SK-N-MC (cell line): ENCODE results near the gene ARSH.
A peak's percentile ranks its signal among the peaks of the same experiment; 100 is the strongest.
"Not testable (repeated sequence)": the region's sequence is repeated elsewhere in the genome, so short reads cannot be mapped to it uniquely, and the experiment has no call there.

Source experiments
- DNase-seq: peaks from one replicate; pipeline ENCODE4 v3.0.0-alpha.2; 2011; ENCODE audit warnings: low read depth, low spot score
- H3K27ac ChIP-seq: fragments of 200-600 bp; sonication (generic); 2 replicates; pipeline ENCODE4 v1.5.1; 2016; ENCODE audit warnings: mixed run types
- H3K36me3 ChIP-seq: fragments of 200-600 bp; sonication (generic); 2 replicates; pipeline ENCODE4 v1.6.1; 2017; ENCODE audit warnings: antibody characterized with exemption, low read length, mixed read lengths; ENCODE audit not compliant: insufficient read depth
- H3K4me3 ChIP-seq: fragments of 200-600 bp; sonication (generic); 2 replicates; pipeline ENCODE4 v1.5.1; 2016
- H3K9ac ChIP-seq: fragments of 200-600 bp; sonication (generic); 2 replicates; pipeline ENCODE4 v1.8.0; 2017; ENCODE audit warnings: mixed run types, mixed read lengths; ENCODE audit not compliant: insufficient read length
- H3K9me3 ChIP-seq: fragments of 200-600 bp; sonication (generic); 2 replicates; pipeline ENCODE4 v1.6.1; 2017; ENCODE audit warnings: low read depth, mild to moderate bottlenecking, antibody characterized with exemption, low read length, moderate library complexity, mixed read lengths
- EZH2 ChIP-seq: fragments of 200-600 bp; sonication (generic); IDR thresholded peaks from one replicate; pipeline ENCODE4 v1.6.1; 2017; ENCODE audit warnings: antibody characterized with exemption
- FOXP2 ChIP-seq: optimal IDR thresholded peaks from 2 replicates; pipeline ENCODE3; 2011; ENCODE audit warnings: mild to moderate bottlenecking, moderate library complexity; ENCODE audit not compliant: insufficient read depth; ENCODE audit errors: extremely low read length, control extremely low read depth
- POLR2AphosphoS5 ChIP-seq: IDR thresholded peaks from 2 replicates; pipeline ENCODE4 v1.6.1; 2012; ENCODE audit warnings: mild to moderate bottlenecking, low read depth, low read length, borderline replicate concordance

The ARSH gene

DNA sequence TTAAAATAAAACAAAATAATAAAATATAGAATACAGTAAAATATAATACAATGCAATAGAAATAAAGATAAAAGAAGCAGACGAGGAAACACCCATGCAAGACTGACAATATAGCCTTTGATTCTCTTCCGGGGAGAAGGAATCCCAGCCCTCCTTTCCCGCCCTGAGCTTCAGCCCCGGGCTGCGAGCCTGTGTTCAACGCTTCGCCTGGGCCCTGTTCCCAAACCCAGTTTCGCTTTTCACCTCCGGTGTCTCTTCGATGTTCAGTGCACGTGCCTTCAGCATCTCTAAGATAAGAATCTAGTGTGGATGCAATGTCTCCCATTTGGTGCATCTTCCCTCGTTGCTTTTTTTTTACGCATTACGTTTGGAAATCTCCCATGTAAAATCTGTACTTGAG is 38.8 kb upstream of the ARSH start:
- TF ChIP-seq FOXP2 (no peak), EZH2 (no peak), POLR2AphosphoS5 (no peak)
- H3K4me3 ChIP-seq = peak overlapping the region; percentile 64
- H3K9me3 ChIP-seq = no peaks in the 10 kb centered on the region
- H3K36me3 ChIP-seq = no peaks in the 10 kb centered on the region
- peak overlapping the region; percentile 34 for H3K9ac ChIP-seq
- DNase-seq = no peak
- H3K27ac ChIP-seq = no peak overlapping the region

DNA sequence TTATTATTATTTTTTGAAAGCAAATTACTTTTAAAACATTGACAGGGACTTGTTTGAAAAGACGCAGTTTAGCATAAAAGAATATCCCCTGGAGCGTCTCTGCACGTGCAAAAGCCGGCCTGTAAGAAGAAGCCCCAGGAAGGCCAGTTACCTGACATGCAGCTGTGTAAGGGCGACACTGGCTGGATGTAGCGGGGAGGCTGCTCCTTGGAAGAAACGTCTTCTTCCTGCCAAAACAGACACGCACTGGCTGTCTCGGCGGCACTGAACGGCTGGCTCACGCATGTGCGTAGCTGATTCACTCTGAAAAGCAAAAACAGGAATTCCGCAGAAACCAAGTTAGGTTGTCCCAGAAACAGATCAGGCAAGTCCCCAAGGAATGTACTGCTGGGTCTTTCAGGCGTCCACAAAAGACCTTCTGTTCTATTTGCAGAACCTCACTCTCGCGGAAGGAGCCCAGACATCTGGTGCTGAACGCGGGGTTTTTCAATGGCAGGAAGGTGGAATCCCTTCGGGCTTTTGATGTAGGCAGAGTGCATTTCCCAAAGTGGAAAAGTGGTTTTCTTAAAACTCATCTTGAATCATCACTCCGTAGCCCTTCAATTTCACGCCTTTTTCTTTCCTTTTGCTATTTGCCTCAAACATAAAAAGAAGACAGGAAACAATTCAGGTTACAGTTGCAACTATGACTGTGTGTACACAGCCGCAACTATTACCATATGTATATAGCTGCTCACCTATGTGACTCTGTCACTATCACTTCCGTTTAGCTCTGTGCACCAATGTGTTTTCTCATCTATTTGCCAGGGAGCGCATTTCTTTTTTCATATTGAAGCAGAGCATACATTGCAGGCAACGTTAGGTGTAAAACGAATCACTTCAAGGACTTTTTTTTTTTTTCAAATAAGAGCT is 38.1 kb upstream of the ARSH start:
- Histone ChIP-seq H3K4me3 (peak overlapping the region; percentile 64), H3K27ac (0 out of 2 replicates have a peak overlapping the region, but pooled peaks have one; percentile 6)
- no peak for DNase-seq

DNA sequence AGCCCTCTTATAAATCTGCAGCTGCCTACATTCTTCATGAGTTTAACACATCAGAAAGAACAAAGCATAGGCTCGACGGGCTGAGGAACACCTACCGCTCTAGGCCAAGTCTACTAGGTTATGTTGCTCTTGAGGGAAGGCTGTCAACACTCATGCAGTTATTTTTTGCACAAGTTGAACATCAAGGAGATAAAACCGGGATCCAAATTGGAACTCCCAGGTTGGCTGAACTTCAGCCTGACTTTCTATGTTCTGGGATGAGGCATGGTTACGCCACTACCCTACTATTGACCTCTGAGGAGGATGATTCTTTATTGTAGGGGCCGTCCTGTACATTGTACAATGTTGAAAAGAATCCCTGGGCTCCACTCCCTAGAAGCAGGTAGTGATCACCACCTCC is 37.3 kb upstream of the ARSH start:
- Histone ChIP-seq H3K36me3 (no peaks in the 10 kb centered on the region), H3K4me3 (no peak overlapping the region), H3K27ac (no peak overlapping the region), H3K9ac (no peak overlapping the region), H3K9me3 (no peaks in the 10 kb centered on the region)
- no peak for TF ChIP-seq EZH2
- TF ChIP-seq FOXP2 = no peak
- no peak for TF ChIP-seq POLR2AphosphoS5
- no peak for DNase-seq

More for the DNA sequence above, 38.1 kb upstream of the ARSH start:
- H3K9ac ChIP-seq = peak overlapping the region; percentile 34
- TF ChIP-seq EZH2 = no peak
- TF ChIP-seq POLR2AphosphoS5 = no peak
- H3K36me3 ChIP-seq = no peaks in the 10 kb centered on the region
- no peaks in the 10 kb centered on the region for H3K9me3 ChIP-seq

DNA sequence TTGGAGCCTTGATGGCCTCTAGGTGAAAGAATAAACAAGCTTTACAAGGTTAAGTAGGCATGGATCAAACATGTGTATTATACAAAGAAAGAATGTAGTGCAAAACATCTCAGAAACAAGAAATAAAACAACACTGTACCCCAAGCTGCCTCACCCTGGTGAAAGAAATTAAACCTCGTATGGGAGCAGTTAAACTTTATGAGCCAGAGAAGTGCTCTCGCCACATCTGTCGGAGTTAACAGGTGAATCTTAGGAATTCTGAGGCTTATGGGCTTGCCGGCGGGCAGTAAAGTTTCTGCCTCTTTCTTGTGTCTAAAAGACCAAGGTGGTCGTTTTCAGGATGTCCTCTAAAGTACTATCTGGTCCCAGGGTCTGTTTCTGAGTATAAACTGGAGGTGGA is 34.0 kb upstream of the ARSH start:
- H3K9me3 ChIP-seq = no peaks in the 10 kb centered on the region
- no peak for DNase-seq
- H3K4me3 ChIP-seq = no peak overlapping the region
- H3K27ac ChIP-seq = no peak overlapping the region
- no peak overlapping the region for H3K9ac ChIP-seq
- H3K36me3 ChIP-seq = no peaks in the 10 kb centered on the region
- TF ChIP-seq EZH2 = no peak
- TF ChIP-seq FOXP2 = no peak
- no peak for TF ChIP-seq POLR2AphosphoS5

DNA sequence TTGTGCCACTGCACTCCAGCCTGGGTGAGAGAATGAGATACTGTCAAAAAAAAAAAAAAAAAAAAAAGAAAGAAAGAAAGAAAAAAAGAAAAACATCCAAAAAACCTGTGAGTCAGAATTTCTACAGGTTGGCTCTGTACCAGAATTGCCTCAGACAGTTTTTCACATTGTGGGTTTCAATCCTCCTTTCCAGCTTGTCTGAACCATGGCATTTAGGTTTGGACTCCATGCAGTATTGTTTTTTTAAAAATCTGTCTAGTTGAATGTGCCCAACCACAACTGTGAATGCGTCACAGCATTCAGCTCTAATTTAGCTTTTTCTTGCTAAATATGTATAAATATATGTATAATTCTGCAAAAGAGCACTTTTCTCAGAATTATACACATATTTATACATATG is 31.4 kb upstream of the ARSH start:
- TF ChIP-seq FOXP2 = no peak
- TF ChIP-seq EZH2 = no peak
- no peak for TF ChIP-seq POLR2AphosphoS5
- Histone ChIP-seq H3K9ac (no peak overlapping the region), H3K9me3 (no peaks in the 10 kb centered on the region), H3K27ac (no peak overlapping the region), H3K36me3 (no peaks in the 10 kb centered on the region), H3K4me3 (no peak overlapping the region)
- DNase-seq = no peak

DNA sequence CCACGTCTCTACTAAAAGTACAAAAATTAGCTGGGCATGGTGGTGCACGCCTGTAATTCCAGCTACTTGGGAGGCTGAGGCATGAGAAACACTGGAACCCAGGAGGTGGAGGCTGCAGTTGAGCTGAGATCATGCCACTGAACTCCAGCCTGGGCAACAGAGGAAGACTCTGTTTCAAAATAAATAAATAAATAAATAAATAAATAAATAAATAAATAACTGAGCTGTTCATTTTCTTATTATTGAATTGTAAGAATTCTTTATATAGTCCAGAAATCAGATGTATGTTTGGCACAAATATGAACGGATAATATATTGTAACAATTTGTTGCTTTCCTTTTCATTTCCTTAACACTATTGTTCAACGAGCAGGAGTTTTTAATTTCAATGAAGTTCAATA is 27.7 kb upstream of the ARSH start:
- DNase-seq, H3K4me3 ChIP-seq, H3K9me3 ChIP-seq, H3K27ac ChIP-seq, H3K36me3 ChIP-seq, H3K9ac ChIP-seq: not testable (repeated sequence)

DNA sequence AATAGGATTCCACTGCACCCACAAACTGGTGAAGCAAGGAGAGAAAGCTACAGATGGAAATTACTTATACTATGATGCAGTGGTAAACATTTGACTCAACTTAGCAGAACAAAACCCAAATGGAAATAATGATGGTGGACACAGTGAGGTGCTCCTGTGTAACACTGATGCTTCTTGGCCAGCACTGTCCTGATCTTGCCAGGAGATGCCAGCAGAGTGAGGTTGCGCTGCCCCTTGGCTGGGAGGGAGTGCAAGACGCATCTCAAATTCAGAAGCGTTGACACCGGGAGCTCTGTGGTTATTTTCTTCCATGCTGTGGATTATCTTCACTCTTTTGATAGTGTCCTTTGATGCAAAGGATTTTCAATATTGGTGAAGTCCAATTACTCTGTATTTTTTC is 22.0 kb upstream of the ARSH start:
- no peak for DNase-seq
- no peaks in the 10 kb centered on the region for H3K36me3 ChIP-seq
- no peak overlapping the region for H3K27ac ChIP-seq
- H3K9me3 ChIP-seq = no peaks in the 10 kb centered on the region
- H3K4me3 ChIP-seq = no peak overlapping the region
- no peak for TF ChIP-seq EZH2
- no peak for TF ChIP-seq POLR2AphosphoS5
- TF ChIP-seq FOXP2 = no peak
- H3K9ac ChIP-seq = no peak overlapping the region

DNA sequence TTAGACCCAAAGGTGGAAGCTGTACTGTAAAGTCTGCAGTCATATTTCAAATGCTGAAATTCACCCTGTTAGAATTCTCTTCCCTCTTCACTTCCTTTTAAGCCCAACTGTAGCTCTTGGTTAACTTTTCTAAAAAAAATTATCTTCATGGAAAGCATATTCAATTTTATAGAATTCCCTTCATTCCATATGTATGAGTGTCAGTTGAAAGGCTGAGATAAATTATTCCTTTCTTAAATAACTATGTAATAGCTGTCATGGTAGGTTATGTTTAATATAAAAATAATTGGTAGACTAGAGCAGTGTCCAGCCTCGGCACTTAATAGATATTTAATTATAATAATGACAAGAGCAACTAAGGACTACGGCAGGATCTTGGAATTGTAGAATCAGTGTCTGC is 16.8 kb upstream of the ARSH start:
- no peak overlapping the region for H3K4me3 ChIP-seq
- no peak overlapping the region for H3K9ac ChIP-seq
- H3K36me3 ChIP-seq = no peaks in the 10 kb centered on the region
- no peak for TF ChIP-seq EZH2
- TF ChIP-seq FOXP2 = no peak
- no peak for TF ChIP-seq POLR2AphosphoS5
- H3K9me3 ChIP-seq = no peaks in the 10 kb centered on the region
- DNase-seq = no peak
- no peak overlapping the region for H3K27ac ChIP-seq

DNA sequence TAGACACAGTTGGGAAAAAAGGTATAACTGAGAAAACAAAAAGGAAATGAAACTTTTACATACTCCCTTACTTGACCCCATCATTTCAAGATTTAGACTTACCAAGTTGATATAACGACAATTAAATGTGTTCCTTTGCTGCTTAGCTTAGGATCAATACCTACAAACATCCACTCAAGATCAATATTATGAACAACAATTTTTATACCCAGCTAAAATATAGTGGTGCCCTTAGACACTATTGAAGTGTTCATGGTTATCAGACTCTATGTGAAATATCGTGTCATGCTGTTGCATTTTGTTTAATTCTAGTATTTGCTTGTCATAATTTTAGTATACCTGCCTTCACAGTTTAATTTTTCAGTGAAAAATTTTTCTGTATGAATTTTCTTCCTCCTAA is 4.2 kb downstream of the ARSH start:
- Histone ChIP-seq H3K27ac (no peak overlapping the region), H3K36me3 (no peaks in the 10 kb centered on the region), H3K9me3 (no peaks in the 10 kb centered on the region), H3K9ac (no peak overlapping the region), H3K4me3 (no peak overlapping the region)
- no peak for DNase-seq
- TF ChIP-seq EZH2 (no peak), FOXP2 (no peak), POLR2AphosphoS5 (no peak)
